T-cell (primary cell): ENCODE measurements around the gene INPP4B. TPM values are rescaled to one million over a fixed set of nuclear protein-coding genes. Genes with fewer than 3 reads are reported as not detected.

Experiments
- ATAC-seq, 4 experiments: fragments of 200-7000 bp in 3 of 4; fragments of 150-1000 bp in 1 of 4; cut with Tn5 transposase; replicated peaks in 1 of 4; 1 replicate in 3 of 4; 2 replicates in 1 of 4; pipeline ENCODE4 v1.10.0; 2021; ENCODE audit warnings: moderate library complexity in 3 of 4, mild to moderate bottlenecking in 2 of 4, moderate number of reproducible peaks in 1 of 4
- CTCF ChIA-PET, 2 donors: fragments of 300-600 bp; sonication (Branson Sonifier 250); formaldehyde crosslinking; loops; one replicate each; lab custom pipeline; 2022; ENCODE audit warnings: antibody characterized with exemption in 2 of 2; lab: Charles Lee
- POLR2A ChIA-PET, 2 donors: fragments of 300-600 bp; sonication (Branson Sonifier 250); formaldehyde crosslinking; loops; one replicate each; lab custom pipeline; 2022; ENCODE audit warnings: antibody characterized with exemption in 2 of 2; lab: Charles Lee
- DNase-seq, 35 experiments: peaks; one replicate each; pipeline versions ENCODE4 v3.0.0 to v3.0.0-alpha.2; 2013 to 2023
- H3K27ac ChIP-seq: one replicate; pipeline ENCODE4 v1.5.1; 2013; ENCODE audit warnings: low read length
- H3K27me3 ChIP-seq, 2 experiments: replicated peaks in 1 of 2; 1 replicate in 1 of 2; 2 replicates in 1 of 2; pipeline versions ENCODE4 v1.6.1 to v1.7.0; 2013; ENCODE audit warnings: low read length in 1 of 2, mixed read lengths in 1 of 2; ENCODE audit not compliant: control insufficient read depth in 2 of 2, insufficient read depth in 2 of 2; ENCODE audit errors: extremely low read depth in 1 of 2
- H3K36me3 ChIP-seq, 2 donors: 1 replicate in 1 of 2; 2 replicates in 1 of 2; pipeline versions ENCODE4 v1.6.1 to v1.7.0; 2013; ENCODE audit warnings: low read length in 1 of 2; ENCODE audit not compliant: control insufficient read depth in 2 of 2, insufficient read depth in 1 of 2; ENCODE audit errors: extremely low read depth in 1 of 2
- H3K4me1 ChIP-seq, 2 experiments: 1 replicate in 1 of 2; 2 replicates in 1 of 2; pipeline versions ENCODE4 v1.6.1 to v1.7.0; 2013; ENCODE audit warnings: low read length in 2 of 2, mixed read lengths in 1 of 2; ENCODE audit not compliant: insufficient read depth in 2 of 2, control insufficient read depth in 1 of 2; ENCODE audit errors: extremely low read depth in 1 of 2
- H3K4me3 ChIP-seq, 2 donors: 1 replicate in 1 of 2; 2 replicates in 1 of 2; pipeline versions ENCODE4 v1.5.1 to v1.7.0; 2013; ENCODE audit warnings: mild to moderate bottlenecking in 2 of 2, low read length in 1 of 2, moderate library complexity in 1 of 2; ENCODE audit not compliant: control insufficient read depth in 1 of 2; ENCODE audit errors: extremely low read depth in 1 of 2
- H3K9me3 ChIP-seq: 2 replicates; pipeline ENCODE4 v1.7.0; 2013
- H3K27ac Mint-ChIP-seq, 2 donors: one replicate each; pipeline ENCODE4 v1.8.0; 2020 to 2021; ENCODE audit warnings: mild to moderate bottlenecking in 2 of 2, mixed read lengths in 2 of 2
- H3K27me3 Mint-ChIP-seq, 2 donors: one replicate each; pipeline ENCODE4 v1.8.0; 2021 to 2022; ENCODE audit warnings: mixed read lengths in 2 of 2
- H3K36me3 Mint-ChIP-seq: one replicate; pipeline ENCODE4 v1.8.0; 2021; ENCODE audit warnings: mixed read lengths
- H3K4me1 Mint-ChIP-seq, 3 donors: one replicate each; pipeline ENCODE4 v1.8.0; 2020 to 2022; ENCODE audit warnings: mixed read lengths in 3 of 3, mild to moderate bottlenecking in 1 of 3
- H3K4me3 Mint-ChIP-seq, 3 donors: one replicate each; pipeline ENCODE4 v1.8.0; 2020 to 2022; ENCODE audit warnings: mild to moderate bottlenecking in 3 of 3, mixed read lengths in 3 of 3, moderate library complexity in 3 of 3
- H3K9me3 Mint-ChIP-seq, 3 donors: one replicate each; pipeline ENCODE4 v1.8.0; 2020 to 2022; ENCODE audit warnings: mixed read lengths in 3 of 3
- WGBS: methylation state at CpG from one replicate; pipeline ENCODE4 v1.1.5; 2013; ENCODE audit warnings: missing lambda C conversion rate; ENCODE audit not compliant: insufficient coverage; 5-methylcytosine and 5-hydroxymethylcytosine counted together
- total RNA-seq, 35 experiments: library from RNA in 6 of 35; stranded (reverse) in 6 of 35; fragments of 120-200 nt in 1 of 35; gene quantifications; one replicate each; pipeline versions ENCODE4 v1.2.1 to v1.2.4 and lab custom pipeline; 2013 to 2026

The INPP4B gene
- total RNA-seq, 5 donors from 2014 or later (not counting 1 experiment from before 2014, with no cell fraction given): 47.4 to 99.7 (median 71.3) TPM

GRCh38 chr4:142380052-142380602 lies 466.0 kb downstream of the INPP4B start:
- Histone ChIP-seq H3K4me1 (peaks cover 2 to 5% of the 10 kb centered on the region in 2 experiments), H3K27ac (no peak overlapping the region), H3K4me3 (no peak overlapping the region), H3K36me3 (no peaks in the 10 kb centered on the region), H3K9me3 (no peaks in the 10 kb centered on the region), H3K27me3 (no peaks in the 10 kb centered on the region)
- ATAC-seq (no peak), DNase-seq (no peak)
- WGBS: 83% methylated on average over 2 of the region's 5 CpGs
- Mint-ChIP-seq H3K27me3 (no peaks in the 10 kb centered on the region), H3K36me3 (peaks cover 20% of the 10 kb centered on the region), H3K27ac (peak overlapping the region; percentile 76 to 94), H3K9me3 (no peaks in the 10 kb centered on the region), H3K4me3 (peak overlapping the region in 1 of 3 donors; percentile 14), H3K4me1 (peaks cover 72 to 84% (median 78%) of the 10 kb centered on the region in 3 donors)
- ChIA-PET POLR2A (no interaction called here), CTCF (interaction anchor here in 1 of 2 donors (1.5 kb wide), 1 partner anchor 25 kb away, joined by 4 read pairs; no protein-coding TSS in a partner anchor)

- no peak overlapping the region for H3K27ac ChIP-seq
- peaks cover 2 to 5% of the 10 kb centered on the region in 2 experiments for H3K4me1 ChIP-seq
- no peaks in the 10 kb centered on the region for H3K27me3 ChIP-seq
- no peak overlapping the region for H3K4me3 Mint-ChIP-seq
- H3K36me3 Mint-ChIP-seq: peaks cover 15% of the 10 kb centered on the region
- H3K4me3 ChIP-seq: no peak overlapping the region
- ATAC-seq (peak in 1 of 4 experiments; percentile 28), DNase-seq (no peak)
- H3K27me3 Mint-ChIP-seq: no peaks in the 10 kb centered on the region
- ChIA-PET CTCF (interaction anchor here (0.7 to 1.6 kb wide), 8 partner anchors 12 to 227 kb away, joined by 3 to 5 read pairs (median 3); no protein-coding TSS in a partner anchor), POLR2A (interaction anchor here (0.6 to 1.1 kb wide), 3 partner anchors 23 to 164 kb away, joined by 3 to 4 read pairs (median 3); no protein-coding TSS in a partner anchor)
- 100% methylated on average over 1 of the region's 4 CpGs for WGBS
- no peaks in the 10 kb centered on the region for H3K9me3 ChIP-seq
- peaks cover 73 to 84% (median 81%) of the 10 kb centered on the region in 3 donors for H3K4me1 Mint-ChIP-seq
- H3K9me3 Mint-ChIP-seq: no peaks in the 10 kb centered on the region
- peak overlapping the region; percentile 76 to 94 for H3K27ac Mint-ChIP-seq
- no peaks in the 10 kb centered on the region for H3K36me3 ChIP-seq
Measured at GRCh38 chr4:142379277-142380051, 466.6 kb downstream of the INPP4B start.

- peak overlapping the region; percentile 93 to 94 for H3K27ac Mint-ChIP-seq
- no peaks in the 10 kb centered on the region for H3K27me3 Mint-ChIP-seq
- H3K9me3 Mint-ChIP-seq: no peaks in the 10 kb centered on the region
- H3K4me1 Mint-ChIP-seq: peaks cover 71 to 82% (median 81%) of the 10 kb centered on the region in 3 donors
- CTCF ChIA-PET: interaction anchor here (0.6 to 1.6 kb wide), 6 partner anchors 10 to 29 kb away, joined by 3 to 5 read pairs (median 4); no protein-coding TSS in a partner anchor
- no peak for DNase-seq
- H3K27ac ChIP-seq: peak overlapping the region; percentile 39
- peak overlapping the region; percentile 53 to 81 (median 70) for H3K4me3 Mint-ChIP-seq
- peak in 2 of 4 experiments; percentile 15 to 21 for ATAC-seq
- POLR2A ChIA-PET: interaction anchor here (0.5 to 1.1 kb wide), 3 partner anchors 9 to 162 kb away, joined by 3 to 4 read pairs (median 3); no protein-coding TSS in a partner anchor
- H3K9me3 ChIP-seq: no peaks in the 10 kb centered on the region
- no peaks in the 10 kb centered on the region for H3K36me3 ChIP-seq
- peaks cover 2 to 5% of the 10 kb centered on the region in 2 experiments for H3K4me1 ChIP-seq
- no CpG with 5 or more reads among the region's 2 CpGs for WGBS
- peaks cover 5% of the 10 kb centered on the region for H3K36me3 Mint-ChIP-seq
- no peaks in the 10 kb centered on the region for H3K27me3 ChIP-seq
- H3K4me3 ChIP-seq: no peak overlapping the region
Measured at GRCh38 chr4:142378179-142378578, 467.9 kb downstream of the INPP4B start.

- peaks cover 2 to 5% of the 10 kb centered on the region in 2 experiments for H3K4me1 ChIP-seq
- Mint-ChIP-seq H3K9me3 (no peaks in the 10 kb centered on the region), H3K27me3 (no peaks in the 10 kb centered on the region), H3K4me3 (peak overlapping the region; percentile 53 to 81 (median 70)), H3K36me3 (peaks cover 3% of the 10 kb centered on the region), H3K27ac (peak overlapping the region; percentile 93 to 94), H3K4me1 (peaks cover 73 to 87% (median 84%) of the 10 kb centered on the region in 3 donors)
- ATAC-seq (peak; percentile 27 to 69 (median 43)), DNase-seq (peak in 1 of 35 experiments; percentile 51)
- no peaks in the 10 kb centered on the region for H3K9me3 ChIP-seq
- H3K4me3 ChIP-seq: no peak overlapping the region
- CTCF ChIA-PET: interaction anchor here (0.6 to 1.0 kb wide), 3 partner anchors 11 to 29 kb away, joined by 3 to 5 read pairs (median 4); no protein-coding TSS in a partner anchor
- H3K27ac ChIP-seq: peak overlapping the region; percentile 39
- WGBS: no CpG with 5 or more reads among the region's 3 CpGs
- no peaks in the 10 kb centered on the region for H3K27me3 ChIP-seq
- H3K36me3 ChIP-seq: no peaks in the 10 kb centered on the region
- POLR2A ChIA-PET: interaction anchor here in 1 of 2 donors (0.5 kb wide), 1 partner anchor 10 kb away, joined by 4 read pairs; no protein-coding TSS in a partner anchor
Measured at GRCh38 chr4:142377342-142378091, 468.6 kb downstream of the INPP4B start.

GRCh38 chr4:142376204-142376603 lies 469.9 kb downstream of the INPP4B start:
- H3K4me3 ChIP-seq: no peak overlapping the region
- no peaks in the 10 kb centered on the region for H3K27me3 ChIP-seq
- POLR2A ChIA-PET: no interaction called here
- H3K9me3 Mint-ChIP-seq: peaks cover 0 to under 1% (median 0%) of the 10 kb centered on the region in 3 donors
- peaks cover 3% of the 10 kb centered on the region for H3K36me3 Mint-ChIP-seq
- no peaks in the 10 kb centered on the region for H3K27me3 Mint-ChIP-seq
- H3K27ac ChIP-seq: no peak overlapping the region
- H3K4me3 Mint-ChIP-seq: peak overlapping the region in 1 of 3 donors; percentile 18
- CTCF ChIA-PET: interaction anchor here in 1 of 2 donors (0.5 to 0.9 kb wide), 2 partner anchors 18 to 20 kb away, joined by 3 to 4 read pairs; no protein-coding TSS in a partner anchor
- H3K36me3 ChIP-seq: no peaks in the 10 kb centered on the region
- peaks cover 4 to 5% of the 10 kb centered on the region in 2 experiments for H3K4me1 ChIP-seq
- no peaks in the 10 kb centered on the region for H3K9me3 ChIP-seq
- DNase-seq: no peak
- no peak for ATAC-seq
- WGBS: 86% methylated on average over 1 of the region's 1 CpG
- H3K4me1 Mint-ChIP-seq: peaks cover 83 to 94% (median 92%) of the 10 kb centered on the region in 3 donors
- H3K27ac Mint-ChIP-seq: peak overlapping the region; percentile 60 to 63
